Superior temporal gyrus (tissue), 1 donor: ENCODE measurements around the gene UNC5A.

Experiments used
- DNase-seq: peaks from one replicate; pipeline ENCODE4 v3.0.0-alpha.2; 2016; ENCODE audit errors: extremely low spot score

UNC5A gene

DNA sequence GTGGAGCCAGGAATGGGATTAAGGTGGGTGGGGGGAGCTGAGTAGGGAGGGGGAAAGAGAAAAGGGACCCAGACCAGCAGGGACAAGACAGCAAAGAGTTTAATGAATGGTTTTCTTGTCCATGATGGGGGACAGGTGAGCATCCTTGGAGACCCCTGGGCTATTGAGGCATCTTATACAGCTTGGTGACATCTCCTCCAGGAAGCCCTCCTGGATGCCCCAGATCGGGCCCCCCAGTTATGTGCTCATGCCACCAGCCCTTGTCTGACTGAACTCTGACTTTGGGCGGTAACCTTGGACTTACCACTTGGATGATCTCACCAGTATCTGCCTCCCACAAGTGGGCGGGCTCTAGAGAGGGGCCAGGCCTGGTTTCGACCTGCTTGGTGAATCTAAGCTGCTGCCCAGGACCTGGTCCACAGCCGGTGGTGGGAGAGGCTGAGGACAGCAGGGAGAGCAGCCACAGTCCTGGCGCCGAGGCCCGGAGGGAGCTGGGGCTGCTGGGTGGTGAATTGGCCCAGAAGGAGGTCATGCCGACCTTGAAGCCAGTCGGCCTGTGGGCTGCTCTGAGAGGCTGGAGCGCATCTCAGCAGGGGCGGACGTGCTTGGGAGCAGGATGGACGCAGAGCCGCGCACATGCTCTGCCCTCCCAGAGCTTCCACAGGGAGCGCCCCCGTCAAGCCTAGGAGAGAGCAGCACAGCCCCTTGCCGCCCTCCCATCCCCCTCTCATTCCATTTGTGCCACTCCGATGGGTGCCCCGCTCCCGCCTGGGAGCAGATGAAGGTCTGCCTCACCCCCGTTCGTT, 36.2 kb downstream of the UNC5A start:
- no peak for DNase-seq

GRCh38 chr5:176847148-176847547, 36.8 kb downstream of the UNC5A start:
- DNase-seq, result no peak

DNA sequence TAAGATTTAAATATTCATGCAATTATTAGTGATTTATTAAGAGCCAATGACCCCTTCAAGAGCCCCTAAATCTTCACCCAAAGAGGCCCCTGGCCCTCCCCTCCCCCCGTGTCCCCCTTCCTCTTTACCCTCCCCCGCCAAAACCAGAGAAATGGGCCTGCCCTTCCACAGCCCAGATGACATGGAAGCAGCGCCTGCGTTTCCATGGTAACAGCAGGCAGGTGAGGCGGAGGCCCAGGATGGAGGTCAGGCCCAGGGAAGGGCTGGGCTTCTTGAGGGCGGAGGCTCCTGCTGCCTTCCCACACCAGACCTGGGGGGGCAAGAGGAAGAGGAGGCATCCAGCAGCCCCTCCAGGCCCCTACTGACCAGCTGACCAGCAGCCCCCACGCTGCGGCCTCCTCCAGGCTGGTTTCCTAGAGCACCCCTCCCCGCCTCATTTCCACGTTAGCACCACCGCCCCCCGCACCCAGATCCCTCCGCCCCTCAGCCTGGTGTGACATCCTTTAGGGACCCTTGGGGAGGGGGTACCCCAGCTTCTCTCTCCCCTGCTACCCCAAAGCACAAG, 37.4 kb downstream of the UNC5A start:
- DNase-seq, result no peak

DNA sequence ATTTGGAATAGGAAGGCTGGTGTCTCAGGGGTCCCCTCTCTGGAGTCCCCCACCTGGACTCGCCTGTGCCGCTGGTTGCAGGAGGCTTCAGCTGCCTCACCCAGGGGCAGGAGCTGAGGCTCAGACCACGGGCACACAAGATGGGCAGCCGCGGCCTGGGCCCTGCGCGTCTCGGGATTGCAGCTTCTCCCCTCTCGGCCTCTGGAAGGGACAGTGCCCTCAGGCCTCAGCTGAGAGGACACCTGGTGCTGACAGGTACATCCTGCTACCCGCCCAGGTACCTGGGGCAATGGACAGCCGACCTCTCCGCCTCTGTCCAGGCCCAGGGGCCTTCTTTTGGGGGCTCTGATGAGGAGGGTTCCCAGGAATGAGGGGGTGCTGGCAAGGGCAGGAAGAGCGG, 38.3 kb downstream of the UNC5A start:
- no peak for DNase-seq

DNA sequence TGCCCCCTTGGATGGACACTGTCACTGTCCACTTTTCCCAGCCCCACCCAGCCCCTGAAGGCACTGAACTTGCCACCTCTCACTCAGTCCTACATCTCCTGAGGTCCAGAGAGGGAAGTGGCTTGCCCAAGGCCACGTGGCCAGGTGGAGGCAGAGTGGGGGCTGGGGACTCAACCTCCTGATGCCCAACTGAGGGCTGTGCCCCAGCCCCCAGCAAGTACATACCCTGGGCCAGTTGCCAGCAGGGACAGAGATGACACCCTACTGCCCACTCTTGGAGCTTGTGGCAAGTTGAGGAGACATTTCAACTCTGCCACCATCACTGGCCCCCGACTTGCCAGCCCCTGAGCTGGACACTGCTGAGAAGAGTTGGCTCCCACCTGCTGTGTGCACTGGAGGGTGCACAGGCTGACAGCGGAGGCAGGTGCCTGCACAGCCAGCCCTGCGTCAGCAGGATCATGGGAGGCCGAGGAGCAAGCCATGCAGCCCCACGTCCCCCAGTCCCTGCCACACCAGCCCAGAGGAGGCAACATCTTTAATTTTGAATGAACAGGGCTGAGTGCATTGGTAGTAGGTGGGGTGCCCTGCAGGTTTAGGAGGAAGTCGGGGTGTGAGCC, 39.4 kb downstream of the UNC5A start:
- no peak for DNase-seq

DNA sequence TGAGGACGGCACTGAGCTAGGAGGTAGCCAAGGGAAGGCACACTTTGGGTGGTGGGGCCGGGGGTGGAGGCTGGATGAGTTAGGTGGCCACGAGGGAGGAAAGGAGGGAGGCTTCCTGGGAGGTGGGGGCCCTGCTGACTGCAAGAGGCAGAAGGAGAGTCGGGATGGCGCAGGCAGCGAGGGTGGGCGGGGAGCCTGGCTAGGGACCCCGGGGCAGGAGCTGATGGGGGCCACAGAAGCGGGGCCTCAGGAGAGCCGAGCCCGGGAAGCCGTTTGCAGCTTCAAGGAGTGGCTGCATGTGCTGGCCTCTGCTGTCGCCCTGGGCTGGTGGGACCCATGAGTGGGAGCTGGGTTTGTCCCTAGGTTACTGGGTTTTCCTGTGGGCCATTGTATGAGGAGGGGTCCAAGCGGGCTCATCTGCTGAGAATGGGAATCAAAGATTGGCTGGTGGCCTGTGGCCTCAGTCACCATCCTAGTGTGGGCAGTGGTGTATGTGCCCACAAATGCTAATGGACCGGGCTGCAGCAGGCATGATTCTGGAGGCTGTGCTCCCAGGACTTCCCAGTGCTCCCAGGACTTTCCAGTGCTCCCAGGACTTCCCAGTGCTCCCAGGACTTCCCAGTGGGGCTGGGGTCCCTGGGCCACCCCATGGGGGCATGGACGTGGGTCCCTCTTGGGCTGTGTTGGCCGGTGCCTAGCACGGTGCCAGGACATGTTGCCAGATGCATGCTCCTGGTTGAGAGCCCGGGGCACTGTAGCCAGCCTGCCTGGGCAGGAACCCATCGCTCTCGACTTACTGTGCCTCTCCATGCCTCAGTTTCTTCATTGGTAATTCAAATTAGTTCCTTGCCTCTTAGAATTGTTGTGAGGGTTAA, 40.2 kb downstream of the UNC5A start:
- no peak for DNase-seq

DNA sequence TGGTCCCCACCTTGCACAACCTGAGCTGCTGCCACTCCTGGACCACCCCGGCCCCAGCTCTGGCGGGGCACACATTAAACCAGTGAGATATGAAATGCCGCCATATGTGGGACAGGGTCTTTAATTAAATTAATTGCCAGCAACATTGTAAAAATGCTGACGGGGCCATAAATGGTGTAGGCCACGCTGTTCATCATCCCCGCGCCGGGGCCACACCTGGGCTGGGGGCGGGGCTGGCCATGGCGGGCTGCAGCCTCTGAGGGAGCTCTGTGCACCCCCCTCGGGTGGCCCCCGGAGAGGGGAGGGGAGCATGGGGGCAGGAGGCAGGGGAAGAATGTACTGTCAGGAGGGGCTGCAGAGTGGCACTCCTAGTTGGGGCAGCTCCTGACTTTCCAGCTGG, 41.0 kb downstream of the UNC5A start:
- DNase-seq, result no peak

DNA sequence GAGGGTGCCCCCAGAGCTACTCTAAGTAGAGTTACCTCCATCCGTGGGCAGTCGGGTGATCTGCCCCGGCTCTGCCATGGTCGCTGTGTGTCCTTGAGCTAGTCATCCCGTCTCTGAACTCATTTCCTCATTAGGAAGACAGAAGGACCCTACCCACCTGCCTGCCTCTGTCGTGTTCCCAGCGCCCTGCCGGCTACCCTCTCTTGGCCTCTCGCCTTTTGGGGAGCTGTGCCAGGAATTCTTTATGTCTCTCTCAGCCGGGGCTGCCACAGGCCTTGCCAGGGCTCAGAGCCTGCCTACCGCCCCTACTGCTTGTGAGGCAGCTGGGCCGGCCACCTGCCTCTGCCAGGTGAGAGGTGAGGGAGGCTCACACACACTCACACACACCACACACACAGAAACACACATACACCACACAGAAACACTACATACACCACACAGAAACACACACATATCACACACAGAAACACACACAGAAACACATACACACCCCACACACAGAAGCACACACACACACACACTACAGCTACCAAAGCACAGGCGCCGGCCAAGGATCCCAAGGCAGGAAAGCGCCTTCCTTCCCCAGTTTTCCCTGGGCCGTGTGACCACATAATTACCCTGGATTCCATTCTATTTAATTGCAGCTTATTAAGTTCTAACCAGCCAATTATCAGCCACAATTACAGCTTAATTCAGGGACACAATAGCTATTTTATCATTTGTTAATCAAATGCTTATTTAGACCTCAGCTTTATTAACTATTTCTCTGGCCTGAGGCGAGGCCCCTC, 41.7 kb downstream of the UNC5A start:
- DNase-seq, result no peak

DNA sequence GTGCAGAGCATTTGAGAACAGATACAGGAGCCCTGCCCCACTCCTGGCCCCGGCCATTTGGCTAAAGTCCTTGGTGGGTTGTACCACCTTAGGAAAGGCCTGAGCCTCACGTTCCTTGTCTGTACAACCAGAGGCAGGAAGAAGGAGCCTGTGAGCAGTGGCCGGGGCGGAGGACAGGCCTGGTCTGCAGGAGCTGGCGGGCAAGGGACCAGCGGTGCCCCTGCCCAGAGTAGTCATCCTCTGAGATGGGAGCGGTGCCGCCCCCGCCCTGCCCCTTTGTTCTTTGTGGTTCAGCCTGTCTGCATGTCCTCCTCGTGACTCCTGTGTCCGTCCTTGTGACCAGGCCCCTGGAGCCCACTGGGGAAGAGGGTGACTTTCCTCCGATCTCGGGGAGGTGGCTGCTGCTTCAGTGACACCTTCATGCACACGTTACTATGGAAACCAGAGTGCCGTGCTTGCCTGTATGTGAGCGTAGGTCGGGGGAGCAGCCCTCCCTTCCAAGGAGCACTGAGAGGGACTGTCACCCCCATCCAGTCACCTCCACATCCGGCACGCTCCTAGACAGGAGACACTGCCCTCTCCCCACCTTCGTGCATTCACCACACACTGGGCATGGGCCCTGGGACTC, 42.9 kb downstream of the UNC5A start:
- no peak for DNase-seq

DNA sequence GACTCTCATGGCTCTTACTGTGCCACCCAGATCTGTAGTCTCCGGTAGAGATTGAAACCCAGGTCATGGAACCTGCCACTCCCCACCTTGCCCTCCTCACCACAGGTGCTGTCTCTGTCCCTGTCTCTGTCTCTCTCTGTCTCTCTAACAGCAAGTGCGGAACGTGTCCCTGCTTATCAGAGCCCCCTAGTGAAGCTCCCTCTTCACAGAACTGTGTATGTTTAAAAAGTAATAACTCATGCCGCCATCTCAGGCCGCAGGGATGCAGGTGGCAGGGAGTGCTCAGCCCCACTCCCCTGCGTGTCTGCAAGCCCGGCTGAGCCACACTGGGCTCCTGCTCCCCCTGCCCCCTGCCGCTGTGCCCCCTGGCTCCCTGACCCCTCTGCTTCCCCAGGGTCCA, 43.8 kb downstream of the UNC5A start:
- DNase-seq, result no peak

GRCh38 chr5:176855598-176855997, 45.2 kb downstream of the UNC5A start:
- DNase-seq, result no peak

GRCh38 chr5:176856746-176857145, 46.4 kb downstream of the UNC5A start:
- no peak for DNase-seq

- DNase-seq, result no peak
Observed at GRCh38 chr5:176857216-176857893, 47.0 kb downstream of the UNC5A start.

DNA sequence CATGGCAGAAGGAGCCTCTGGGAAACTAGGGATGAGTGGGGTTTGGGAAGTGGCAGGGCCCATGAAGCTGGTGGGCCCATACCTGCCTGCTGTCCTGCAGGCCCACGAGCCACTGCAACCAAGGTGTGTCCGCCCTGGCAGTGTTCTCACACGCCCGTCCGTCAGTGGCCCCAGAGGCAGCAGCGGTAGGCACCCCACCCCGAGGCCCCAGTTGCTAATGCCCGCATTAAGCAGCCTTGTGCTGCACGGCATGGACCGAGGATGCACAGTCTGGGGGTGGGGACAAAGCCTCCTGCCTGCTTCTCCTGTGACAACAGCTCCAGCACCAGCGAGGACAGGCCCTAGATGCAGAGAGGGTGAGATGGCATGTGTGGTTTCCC, 47.5 kb downstream of the UNC5A start:
- no peak for DNase-seq

DNA sequence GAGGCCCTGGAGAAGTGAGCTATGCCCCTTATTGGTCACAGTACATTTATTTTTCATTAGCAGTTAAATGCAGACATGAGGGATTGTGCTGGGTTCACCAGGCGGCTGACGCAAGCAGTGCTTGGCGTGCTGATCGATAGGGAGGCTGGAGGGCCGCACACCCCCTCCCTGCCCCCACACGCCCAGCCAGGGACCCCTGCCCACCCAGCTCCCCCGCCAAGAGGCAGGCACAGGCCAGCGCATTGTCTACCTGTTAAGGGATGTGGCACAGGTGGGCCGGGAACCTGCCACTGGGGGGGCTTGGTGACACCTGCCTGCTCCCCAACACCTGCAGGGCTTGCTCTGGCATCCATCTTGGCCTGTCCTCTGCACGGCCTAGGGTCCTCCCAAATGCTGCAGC, 49.6 kb downstream of the UNC5A start:
- no peak for DNase-seq

DNA sequence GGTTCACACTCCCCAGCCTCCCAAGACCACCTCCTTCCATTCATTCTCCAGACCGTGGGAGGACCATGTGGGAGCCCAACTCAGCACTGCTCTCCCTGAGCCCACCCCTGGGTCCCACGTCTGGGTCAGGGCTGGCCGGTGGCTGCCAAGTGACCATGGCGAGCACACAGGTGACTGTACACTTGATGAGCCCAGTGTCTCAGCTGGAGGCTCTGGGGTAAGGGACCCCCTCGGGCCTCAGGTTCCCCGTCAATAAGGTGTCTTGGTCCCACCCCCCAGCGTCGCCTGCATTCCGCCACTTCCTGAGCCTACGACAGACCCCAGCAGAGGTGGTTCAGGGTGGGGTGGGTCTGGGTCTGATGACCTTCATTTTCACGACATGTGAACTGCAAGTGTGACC, 50.0 kb downstream of the UNC5A start:
- DNase-seq, result no peak

DNA sequence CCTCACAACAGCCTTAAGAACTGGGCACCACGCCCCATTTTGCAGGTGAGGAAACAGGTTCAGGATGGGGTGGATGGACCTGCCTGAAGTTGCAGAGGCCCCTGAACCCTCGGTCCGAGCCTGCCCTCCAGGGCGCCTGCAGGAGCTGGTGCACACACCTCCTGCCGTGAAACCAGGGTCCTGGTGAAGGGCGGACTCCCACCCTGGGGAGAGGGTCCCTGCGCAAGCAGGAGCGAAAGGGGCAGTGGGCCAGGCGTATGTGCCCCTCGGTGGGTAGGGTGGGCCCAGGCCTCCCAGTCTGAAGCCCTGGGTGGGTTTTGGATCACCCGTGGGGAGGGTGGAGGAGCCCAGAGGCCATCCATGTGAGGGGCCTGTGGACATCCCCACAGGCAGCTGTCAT, 50.9 kb downstream of the UNC5A start:
- no peak for DNase-seq

DNA sequence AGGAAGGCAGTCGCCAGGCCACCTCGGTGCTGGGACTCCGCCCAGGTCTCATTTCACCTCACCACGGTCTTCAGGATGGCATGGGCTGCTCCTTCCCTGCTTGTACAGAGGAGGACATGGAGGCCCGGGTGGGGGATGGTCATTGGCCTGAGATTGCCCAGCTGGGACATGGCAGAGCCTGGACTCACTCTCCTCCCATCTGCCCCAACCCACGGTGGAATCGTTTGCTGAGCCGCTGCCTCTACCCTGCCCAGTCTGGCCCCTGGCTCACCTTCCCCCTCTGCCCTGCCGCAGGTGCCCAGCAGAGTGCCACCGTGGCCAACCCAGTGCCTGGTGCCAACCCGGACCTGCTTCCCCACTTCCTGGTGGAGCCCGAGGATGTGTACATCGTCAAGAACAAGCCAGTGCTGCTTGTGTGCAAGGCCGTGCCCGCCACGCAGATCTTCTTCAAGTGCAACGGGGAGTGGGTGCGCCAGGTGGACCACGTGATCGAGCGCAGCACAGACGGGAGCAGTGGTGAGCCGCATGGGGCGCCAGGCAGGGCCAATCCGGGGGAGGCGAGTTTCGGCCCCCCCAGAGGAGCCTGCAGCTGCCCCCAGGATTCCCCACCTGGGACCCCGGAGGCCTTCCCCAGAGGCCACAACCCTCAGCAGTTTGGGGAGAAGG, 52.1 kb downstream of the UNC5A start:
- DNase-seq, result no peak

GRCh38 chr5:176863041-176863764, 52.8 kb downstream of the UNC5A start:
- DNase-seq, result no peak
